ENCODE measurements around the gene CHODL. TPM values are rescaled to one million over a fixed set of nuclear protein-coding genes. Genes with fewer than 3 reads are reported as not detected.

Gene CHODL
- total RNA-seq, 2 donors from 2014 or later, result not detected

GRCh38 chr21:18268906-18269305 lies 24.3 kb downstream of the CHODL start:
- Mint-ChIP-seq H3K27ac (no peak overlapping the region), H3K36me3 (no peaks in the 10 kb centered on the region), H3K9me3 (peaks cover 2 to 10% of the 10 kb centered on the region in 2 donors)
- DNase-seq (ENCODE audit: low spot score in 2 of 2) (no peak), ATAC-seq (no peak)

GRCh38 chr21:18269856-18270255 lies 25.2 kb downstream of the CHODL start:
- DNase-seq (ENCODE audit: low spot score in 2 of 2) (no peak), ATAC-seq (no peak)

GRCh38 chr21:18273400-18273799 lies 28.8 kb downstream of the CHODL start:
- DNase-seq (ENCODE audit: low spot score in 2 of 2) (no peak), ATAC-seq (no peak)
- Mint-ChIP-seq H3K27ac (no peak overlapping the region), H3K9me3 (peaks cover 0 to 6% of the 10 kb centered on the region in 2 donors), H3K36me3 (no peaks in the 10 kb centered on the region)

More at GRCh38 chr21:18269856-18270255, 25.2 kb downstream of the CHODL start:
- Mint-ChIP-seq H3K9me3 (peaks cover 2 to 10% of the 10 kb centered on the region in 2 donors), H3K36me3 (no peaks in the 10 kb centered on the region), H3K27ac (no peak overlapping the region)

GRCh38 chr21:18274370-18274769 lies 29.7 kb downstream of the CHODL start:
- DNase-seq (ENCODE audit: low spot score in 2 of 2), result no peak
- Mint-ChIP-seq H3K27ac (no peak overlapping the region), H3K9me3 (no peaks in the 10 kb centered on the region), H3K36me3 (no peaks in the 10 kb centered on the region)
- no peak for ATAC-seq

- DNase-seq (ENCODE audit: low spot score in 2 of 2) (no peak), ATAC-seq (no peak)
- no peaks in the 10 kb centered on the region for H3K9me3 Mint-ChIP-seq
- no peak overlapping the region for H3K27ac Mint-ChIP-seq
- no peaks in the 10 kb centered on the region for H3K36me3 Mint-ChIP-seq
These were observed 31.1 kb downstream of the CHODL start for GRCh38 chr21:18275781-18276180.

GRCh38 chr21:18285379-18285778 lies 40.7 kb downstream of the CHODL start:
- Mint-ChIP-seq H3K36me3 (no peaks in the 10 kb centered on the region), H3K27ac (no peak overlapping the region), H3K9me3 (no peaks in the 10 kb centered on the region)
- DNase-seq (ENCODE audit: low spot score in 2 of 2), result no peak
- no peak for ATAC-seq

- no peaks in the 10 kb centered on the region for H3K36me3 Mint-ChIP-seq
- ATAC-seq, result no peak
- no peak for DNase-seq (ENCODE audit: low spot score in 2 of 2)
- no peak overlapping the region for H3K27ac Mint-ChIP-seq
- no peaks in the 10 kb centered on the region for H3K9me3 Mint-ChIP-seq
These were observed 45.2 kb downstream of the CHODL start for GRCh38 chr21:18289876-18290275.

- no peak overlapping the region for H3K27ac Mint-ChIP-seq
- no peaks in the 10 kb centered on the region for H3K36me3 Mint-ChIP-seq
- no peaks in the 10 kb centered on the region for H3K9me3 Mint-ChIP-seq
- ATAC-seq (no peak), DNase-seq (ENCODE audit: low spot score in 2 of 2) (no peak)
These were observed 49.5 kb downstream of the CHODL start for GRCh38 chr21:18294100-18294499.

GRCh38 chr21:18298228-18298627 lies 53.6 kb downstream of the CHODL start:
- H3K27ac Mint-ChIP-seq, result no peak overlapping the region
- no peaks in the 10 kb centered on the region for H3K9me3 Mint-ChIP-seq
- ATAC-seq (no peak), DNase-seq (ENCODE audit: low spot score in 2 of 2) (no peak)
- no peaks in the 10 kb centered on the region for H3K36me3 Mint-ChIP-seq

Other genes with a start within 250 kb of the CHODL start
- gene TMPRSS15, start 159.0 kb downstream of the CHODL start, total RNA-seq, result not detected

All from activated naive CD4-positive, alpha-beta T cell treated with anti-CD3 and anti-CD28 coated beads, Interleukin-2, amount 50 U/mL, for 72 hours (primary cell).